ENCODE data around the gene PIK3CB.
"Not testable (repeated sequence)": the region's sequence is repeated elsewhere in the genome, so short reads cannot be mapped to it uniquely, and the experiment has no call there.

The PIK3CB gene

DNA sequence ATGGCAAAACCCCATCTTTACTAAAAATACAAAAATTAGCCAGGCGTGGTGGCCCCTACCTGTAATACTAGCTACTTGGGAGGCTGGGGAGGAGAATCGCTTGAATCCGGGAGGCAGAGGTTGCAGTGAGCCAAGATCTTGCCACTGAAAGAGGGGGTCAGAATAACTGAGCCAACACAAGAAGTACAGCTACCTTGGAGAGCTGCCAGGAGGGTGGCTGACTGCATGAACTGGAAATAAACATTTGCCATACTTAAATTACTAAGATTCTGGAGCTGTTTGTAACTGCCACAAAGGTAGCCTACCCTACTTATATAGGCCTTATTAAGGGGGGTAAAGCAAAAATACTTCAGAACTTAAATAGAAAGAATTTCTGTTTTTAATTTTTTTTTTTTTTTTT is 15.4 kb upstream of the PIK3CB start:
- Histone ChIP-seq H3K27ac (replicated peaks; ENCODE audit: low read length) (no peak overlapping the region), H3K4me1 (ENCODE audit: control insufficient read depth in 2 of 2, insufficient read depth in 1 of 2, low read depth in 1 of 2, low read length in 2 of 2) (peaks cover 1 to 6% of the 10 kb centered on the region in 2 donors), H4K8ac (ENCODE audit: low read depth, low read length) (no peak overlapping the region), H3K4me2 (ENCODE audit: insufficient read depth, low read length, poor library complexity, severe bottlenecking) (no peak overlapping the region), H2BK120ac (ENCODE audit: low read depth, low read length) (no peak overlapping the region), H3K79me1 (ENCODE audit: low read depth, low read length) (no peaks in the 10 kb centered on the region), H2BK12ac (ENCODE audit: low read length) (no peak overlapping the region), H3K9me3 (replicated peaks in 1 of 2; ENCODE audit: control insufficient read depth in 2 of 2, insufficient read depth in 1 of 2, low read depth in 1 of 2, low read length in 2 of 2) (no peaks in the 10 kb centered on the region), H3K27me3 (ENCODE audit: control insufficient read depth in 3 of 3, insufficient read depth in 3 of 3, low read depth in 1 of 3, low read length in 3 of 3) (no peaks in the 10 kb centered on the region), H2BK5ac (ENCODE audit: low read length) (no peak overlapping the region), H2AK5ac (ENCODE audit: low read depth, low read length) (no peak overlapping the region), H3K14ac (ENCODE audit: low read length) (no peak overlapping the region), H3K36me3 (replicated peaks in 1 of 2; ENCODE audit: control insufficient read depth in 2 of 2, insufficient read depth in 2 of 2, low read length in 2 of 2) (no peaks in the 10 kb centered on the region), H3K9ac (ENCODE audit: low read depth, low read length, poor library complexity) (no peak overlapping the region), H3K23ac (ENCODE audit: low read depth, low read length, poor library complexity) (no peak overlapping the region), H3K18ac (ENCODE audit: low read length) (no peak overlapping the region), H2AFZ (ENCODE audit: low read length) (no peak overlapping the region), H4K91ac (ENCODE audit: low read depth, low read length, poor library complexity) (no peak overlapping the region), H2BK15ac (ENCODE audit: low read length) (no peak overlapping the region), H3K4me3 (ENCODE audit: low read length in 2 of 2) (no peak overlapping the region), H3K4ac (ENCODE audit: low read length) (no peak overlapping the region)
- WGBS, 2 donors (ENCODE audit: extremely low coverage in 2 of 2, insufficient read length in 2 of 2, insufficient replicate concordance in 1 of 2): no CpG with 5 or more reads among the region's 3 CpGs
- no peak for DNase-seq (ENCODE audit: low spot score)

DNA sequence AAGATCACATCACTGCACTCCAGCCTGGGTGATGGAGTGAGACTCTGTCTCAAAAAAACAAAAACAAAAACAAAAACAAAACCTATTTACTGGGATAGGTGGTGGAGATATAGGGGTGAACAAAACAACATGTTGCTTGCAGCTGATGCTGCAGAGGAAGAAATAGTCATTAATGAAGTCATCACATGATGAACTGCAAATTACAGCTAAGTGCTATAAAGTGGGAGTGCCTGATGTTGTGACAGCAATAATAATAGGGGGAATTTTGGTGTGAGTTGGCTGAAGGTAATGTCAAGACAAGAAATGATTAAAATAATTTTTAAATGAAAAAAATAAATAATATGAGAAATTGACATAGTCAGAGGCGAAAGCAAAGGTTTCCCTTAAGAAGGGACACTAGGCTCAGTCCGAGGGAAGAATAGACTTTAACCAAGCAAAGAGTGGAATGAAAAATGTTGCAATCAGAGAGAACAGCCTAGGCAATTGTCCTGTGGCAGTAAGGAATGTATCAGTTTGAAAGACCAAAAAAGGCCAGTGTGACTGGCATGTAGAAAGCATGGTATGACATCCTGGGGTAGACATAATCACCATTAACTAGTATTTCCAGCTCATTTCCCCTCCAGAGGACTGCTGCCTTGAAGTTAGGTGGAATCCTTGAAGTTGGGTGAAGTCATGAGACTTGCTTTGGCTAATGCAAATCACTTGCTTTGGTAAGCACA is 14.7 kb upstream of the PIK3CB start:
- Histone ChIP-seq H2AFZ (ENCODE audit: low read length) (peak overlapping the region; percentile 10), H3K4me3 (ENCODE audit: low read length in 2 of 2) (no peak overlapping the region), H2BK12ac (ENCODE audit: low read length) (no peak overlapping the region), H3K18ac (ENCODE audit: low read length) (no peak overlapping the region), H3K4ac (ENCODE audit: low read length) (no peak overlapping the region), H3K23ac (ENCODE audit: low read depth, low read length, poor library complexity) (no peak overlapping the region), H3K9me3 (replicated peaks in 1 of 2; ENCODE audit: control insufficient read depth in 2 of 2, insufficient read depth in 1 of 2, low read depth in 1 of 2, low read length in 2 of 2) (no peaks in the 10 kb centered on the region), H3K9ac (ENCODE audit: low read depth, low read length, poor library complexity) (no peak overlapping the region), H4K91ac (ENCODE audit: low read depth, low read length, poor library complexity) (no peak overlapping the region), H2BK5ac (ENCODE audit: low read length) (no peak overlapping the region), H2BK120ac (ENCODE audit: low read depth, low read length) (no peak overlapping the region), H3K36me3 (replicated peaks in 1 of 2; ENCODE audit: control insufficient read depth in 2 of 2, insufficient read depth in 2 of 2, low read length in 2 of 2) (no peaks in the 10 kb centered on the region), H3K4me1 (ENCODE audit: control insufficient read depth in 2 of 2, insufficient read depth in 1 of 2, low read depth in 1 of 2, low read length in 2 of 2) (peaks cover 1 to 6% of the 10 kb centered on the region in 2 donors), H3K27me3 (ENCODE audit: control insufficient read depth in 3 of 3, insufficient read depth in 3 of 3, low read depth in 1 of 3, low read length in 3 of 3) (no peaks in the 10 kb centered on the region), H3K27ac (replicated peaks; ENCODE audit: low read length) (no peak overlapping the region), H4K8ac (ENCODE audit: low read depth, low read length) (no peak overlapping the region), H2BK15ac (ENCODE audit: low read length) (no peak overlapping the region), H3K4me2 (ENCODE audit: insufficient read depth, low read length, poor library complexity, severe bottlenecking) (no peak overlapping the region), H3K79me1 (ENCODE audit: low read depth, low read length) (no peaks in the 10 kb centered on the region), H2AK5ac (ENCODE audit: low read depth, low read length) (no peak overlapping the region), H3K14ac (ENCODE audit: low read length) (no peak overlapping the region)
- DNase-seq (ENCODE audit: low spot score): no peak
- no CpG with 5 or more reads among the region's 2 CpGs for WGBS, 2 donors (ENCODE audit: extremely low coverage in 2 of 2, insufficient read length in 2 of 2, insufficient replicate concordance in 1 of 2)

DNA sequence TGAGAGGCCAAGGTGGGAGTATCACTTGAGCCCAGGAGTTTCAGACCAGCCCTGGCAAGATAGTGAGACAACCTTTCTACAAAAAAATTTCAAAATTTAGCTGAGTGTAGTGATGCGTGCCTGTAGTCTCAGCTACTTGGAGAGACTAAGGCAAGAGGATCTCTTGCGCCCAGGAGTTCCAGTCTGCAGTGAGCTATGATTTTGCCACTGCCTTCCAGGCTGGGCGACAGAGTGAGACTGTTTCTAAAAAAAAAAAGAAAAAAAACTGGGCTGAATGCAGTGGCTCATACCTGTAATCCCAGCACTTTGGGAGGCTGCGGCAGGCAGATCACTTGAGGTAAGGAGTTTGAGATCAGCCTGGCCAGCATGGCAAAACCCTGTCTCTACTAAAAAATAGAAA is 14.0 kb upstream of the PIK3CB start:
- no peak for DNase-seq (ENCODE audit: low spot score)
- no peak overlapping the region for H3K14ac ChIP-seq (ENCODE audit: low read length)
- H2BK12ac ChIP-seq (ENCODE audit: low read length): no peak overlapping the region
- no peak overlapping the region for H3K18ac ChIP-seq (ENCODE audit: low read length)
- no peaks in the 10 kb centered on the region for H3K9me3 ChIP-seq (replicated peaks in 1 of 2; ENCODE audit: control insufficient read depth in 2 of 2, insufficient read depth in 1 of 2, low read depth in 1 of 2, low read length in 2 of 2)
- H3K4me1 ChIP-seq (ENCODE audit: control insufficient read depth in 2 of 2, insufficient read depth in 1 of 2, low read depth in 1 of 2, low read length in 2 of 2): peaks cover 1 to 6% of the 10 kb centered on the region in 2 donors
- H3K36me3 ChIP-seq (replicated peaks in 1 of 2; ENCODE audit: control insufficient read depth in 2 of 2, insufficient read depth in 2 of 2, low read length in 2 of 2): no peaks in the 10 kb centered on the region
- WGBS, 2 donors (ENCODE audit: extremely low coverage in 2 of 2, insufficient read length in 2 of 2, insufficient replicate concordance in 1 of 2): no CpG with 5 or more reads among the region's 4 CpGs
- no peak overlapping the region for H3K4ac ChIP-seq (ENCODE audit: low read length)
- H3K27me3 ChIP-seq (ENCODE audit: control insufficient read depth in 3 of 3, insufficient read depth in 3 of 3, low read depth in 1 of 3, low read length in 3 of 3): no peaks in the 10 kb centered on the region
- H2BK15ac ChIP-seq (ENCODE audit: low read length): no peak overlapping the region
- no peak overlapping the region for H2BK120ac ChIP-seq (ENCODE audit: low read depth, low read length)
- H2AK5ac ChIP-seq (ENCODE audit: low read depth, low read length): no peak overlapping the region
- no peak overlapping the region for H3K4me2 ChIP-seq (ENCODE audit: insufficient read depth, low read length, poor library complexity, severe bottlenecking)
- H3K27ac ChIP-seq (replicated peaks; ENCODE audit: low read length): no peak overlapping the region
- H4K91ac ChIP-seq (ENCODE audit: low read depth, low read length, poor library complexity): no peak overlapping the region
- H3K23ac ChIP-seq (ENCODE audit: low read depth, low read length, poor library complexity): no peak overlapping the region
- no peak overlapping the region for H2BK5ac ChIP-seq (ENCODE audit: low read length)
- H4K8ac ChIP-seq (ENCODE audit: low read depth, low read length): no peak overlapping the region
- no peak overlapping the region for H3K4me3 ChIP-seq (ENCODE audit: low read length in 2 of 2)
- H3K79me1 ChIP-seq (ENCODE audit: low read depth, low read length): no peaks in the 10 kb centered on the region
- no peak overlapping the region for H2AFZ ChIP-seq (ENCODE audit: low read length)
- H3K9ac ChIP-seq (ENCODE audit: low read depth, low read length, poor library complexity): no peak overlapping the region

DNA sequence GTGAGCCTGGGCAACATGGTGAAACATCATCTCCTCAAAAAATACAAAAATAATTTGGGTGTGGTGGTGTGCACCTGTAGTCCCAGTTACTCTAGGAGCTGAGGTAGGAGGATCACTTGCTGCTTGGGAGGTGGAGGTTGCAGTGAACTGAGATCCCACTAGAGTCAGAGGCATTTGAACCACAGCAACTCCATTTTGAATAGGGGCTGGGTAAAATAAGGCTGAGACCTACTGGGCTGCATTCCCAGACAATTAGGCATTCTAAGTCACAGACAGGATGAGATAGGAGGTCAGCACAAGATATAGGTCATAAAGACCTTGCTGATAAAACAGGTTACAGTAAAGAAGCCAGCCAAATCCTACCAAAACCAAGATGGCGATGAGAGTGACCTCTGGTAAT is 12.1 kb upstream of the PIK3CB start:
- not testable (repeated sequence) for H3K9me3 ChIP-seq (replicated peaks in 1 of 2; ENCODE audit: control insufficient read depth in 2 of 2, insufficient read depth in 1 of 2, low read depth in 1 of 2, low read length in 2 of 2); H3K18ac ChIP-seq (ENCODE audit: low read length); H3K4ac ChIP-seq (ENCODE audit: low read length); H3K79me1 ChIP-seq (ENCODE audit: low read depth, low read length); H4K91ac ChIP-seq (ENCODE audit: low read depth, low read length, poor library complexity); H3K4me1 ChIP-seq (ENCODE audit: control insufficient read depth in 2 of 2, insufficient read depth in 1 of 2, low read depth in 1 of 2, low read length in 2 of 2); H2BK5ac ChIP-seq (ENCODE audit: low read length); H3K4me2 ChIP-seq (ENCODE audit: insufficient read depth, low read length, poor library complexity, severe bottlenecking); H3K27me3 ChIP-seq (ENCODE audit: control insufficient read depth in 3 of 3, insufficient read depth in 3 of 3, low read depth in 1 of 3, low read length in 3 of 3); H2AFZ ChIP-seq (ENCODE audit: low read length); H3K4me3 ChIP-seq (ENCODE audit: low read length in 2 of 2); H3K14ac ChIP-seq (ENCODE audit: low read length); H3K36me3 ChIP-seq (replicated peaks in 1 of 2; ENCODE audit: control insufficient read depth in 2 of 2, insufficient read depth in 2 of 2, low read length in 2 of 2); H3K23ac ChIP-seq (ENCODE audit: low read depth, low read length, poor library complexity); DNase-seq (ENCODE audit: low spot score); H2BK15ac ChIP-seq (ENCODE audit: low read length); H3K27ac ChIP-seq (replicated peaks; ENCODE audit: low read length); H2BK120ac ChIP-seq (ENCODE audit: low read depth, low read length); H4K8ac ChIP-seq (ENCODE audit: low read depth, low read length); H2BK12ac ChIP-seq (ENCODE audit: low read length); H3K9ac ChIP-seq (ENCODE audit: low read depth, low read length, poor library complexity); H2AK5ac ChIP-seq (ENCODE audit: low read depth, low read length)
- no CpG with 5 or more reads among the region's 1 CpG for WGBS, 2 donors (ENCODE audit: extremely low coverage in 2 of 2, insufficient read length in 2 of 2, insufficient replicate concordance in 1 of 2)

Measured in neuronal stem cell (in vitro differentiated cells).